ENCODE data around the gene CSPG5.
A peak's percentile ranks its signal among the peaks of the same experiment; 100 is the strongest.

The CSPG5 gene

GRCh38 chr3:47513125-47513929 is 65.3 kb downstream of the CSPG5 start, which contains the start of gene ELP6:
TSS of gene ELP6 (minus strand) at chr3:47513712. CDS start at chr3:47513590, 122 bp downstream.
- Mint-ChIP-seq H3K4me3 (peak within 1 kb of the TSS; percentile 96), H3K4me1 (peaks cover 37% of the 10 kb centered on the region), H3K9me3 (no peaks in the 10 kb centered on the region), H3K27ac (peak within 1 kb of the TSS; percentile 97), H3K27me3 (ENCODE audit: low read depth, poor library complexity) (peaks cover 2% of the 10 kb centered on the region), H3K36me3 (ENCODE audit: low read depth) (peaks cover 24% of the 10 kb centered on the region)
- DNase-seq = peak; percentile 95
- peak; percentile 30 for TF ChIP-seq CTCF (IDR thresholded peaks at IDR 0.05)

GRCh38 chr3:47512416-47513124 is 66.1 kb downstream of the CSPG5 start:
- H3K27me3 Mint-ChIP-seq (ENCODE audit: low read depth, poor library complexity) = peaks cover 2% of the 10 kb centered on the region
- peak overlapping the region; percentile 97 for H3K27ac Mint-ChIP-seq
- H3K4me3 Mint-ChIP-seq = peak overlapping the region; percentile 96
- H3K36me3 Mint-ChIP-seq (ENCODE audit: low read depth) = peaks cover 32% of the 10 kb centered on the region
- DNase-seq = peak; percentile 34
- no peak for TF ChIP-seq CTCF (IDR thresholded peaks at IDR 0.05)
- H3K4me1 Mint-ChIP-seq = peaks cover 37% of the 10 kb centered on the region
- no peaks in the 10 kb centered on the region for H3K9me3 Mint-ChIP-seq
